Measurements from ENCODE around the gene NFYB. TPM values are rescaled to one million over a fixed set of nuclear protein-coding genes. Genes with fewer than 3 reads are reported as not detected.

Gene NFYB
- total and polyA plus RNA-seq, 9 of the 15 experiments (the other 6 are each of a cell fraction or from before 2014, with no cell fraction given) = 14.5 to 51.5 (median 32.3) TPM

DNA sequence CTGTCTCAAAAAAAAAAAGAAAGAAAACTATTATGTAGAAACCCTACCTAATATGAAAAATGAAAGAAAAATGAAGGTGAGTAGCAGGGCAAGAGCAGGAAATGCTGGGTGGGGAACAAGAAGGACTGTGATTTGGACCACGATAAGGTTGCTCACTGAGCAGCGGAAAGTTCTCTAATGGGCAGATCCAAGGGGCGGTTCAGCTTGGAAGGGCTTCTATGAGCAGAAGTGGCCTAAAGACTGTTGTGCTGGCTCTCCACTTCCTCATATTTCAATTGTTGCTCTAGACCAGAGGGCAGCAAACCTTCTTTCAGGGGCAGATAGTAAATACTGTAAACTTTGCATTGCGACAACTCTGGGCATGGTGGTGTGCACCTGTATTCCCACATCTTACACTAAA, 16.3 kb upstream of the NFYB start:
- H3K79me2 ChIP-seq (ENCODE audit: control insufficient read depth, insufficient read depth, low read length) = no peaks in the 10 kb centered on the region
- DNase-seq (ENCODE audit: extremely low read depth in 1 of 4, low spot score in 3 of 4) (peak in 1 of 4 experiments; percentile 35), FAIRE-seq (no peak)

More for the DNA sequence above, 16.3 kb upstream of the NFYB start:
- H3K9me3 ChIP-seq (replicated peaks; ENCODE audit: control insufficient read depth, insufficient read depth, low read depth, low read length) = no peaks in the 10 kb centered on the region
- H2AFZ ChIP-seq (ENCODE audit: low read depth, low read length) = peak overlapping the region; percentile 75
- peak; percentile 97 for TF ChIP-seq SPI1 (IDR thresholded peaks at IDR 0.05; ENCODE audit: borderline replicate concordance, low read depth, low read length)
- TF ChIP-seq, protein P1, sequence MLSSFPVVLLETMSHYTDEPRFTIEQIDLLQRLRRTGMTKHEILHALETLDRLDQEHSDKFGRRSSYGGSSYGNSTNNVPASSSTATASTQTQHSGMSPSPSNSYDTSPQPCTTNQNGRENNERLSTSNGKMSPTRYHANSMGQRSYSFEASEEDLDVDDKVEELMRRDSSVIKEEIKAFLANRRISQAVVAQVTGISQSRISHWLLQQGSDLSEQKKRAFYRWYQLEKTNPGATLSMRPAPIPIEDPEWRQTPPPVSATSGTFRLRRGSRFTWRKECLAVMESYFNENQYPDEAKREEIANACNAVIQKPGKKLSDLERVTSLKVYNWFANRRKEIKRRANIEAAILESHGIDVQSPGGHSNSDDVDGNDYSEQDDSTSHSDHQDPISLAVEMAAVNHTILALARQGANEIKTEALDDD (IDR thresholded peaks at IDR 0.05) = 0 out of 2 replicates have a peak, but pooled peaks have one; percentile 21
- TF ChIP-seq, protein P2, sequence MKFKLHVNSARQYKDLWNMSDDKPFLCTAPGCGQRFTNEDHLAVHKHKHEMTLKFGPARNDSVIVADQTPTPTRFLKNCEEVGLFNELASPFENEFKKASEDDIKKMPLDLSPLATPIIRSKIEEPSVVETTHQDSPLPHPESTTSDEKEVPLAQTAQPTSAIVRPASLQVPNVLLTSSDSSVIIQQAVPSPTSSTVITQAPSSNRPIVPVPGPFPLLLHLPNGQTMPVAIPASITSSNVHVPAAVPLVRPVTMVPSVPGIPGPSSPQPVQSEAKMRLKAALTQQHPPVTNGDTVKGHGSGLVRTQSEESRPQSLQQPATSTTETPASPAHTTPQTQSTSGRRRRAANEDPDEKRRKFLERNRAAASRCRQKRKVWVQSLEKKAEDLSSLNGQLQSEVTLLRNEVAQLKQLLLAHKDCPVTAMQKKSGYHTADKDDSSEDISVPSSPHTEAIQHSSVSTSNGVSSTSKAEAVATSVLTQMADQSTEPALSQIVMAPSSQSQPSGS (CRISPR knock-in tag; IDR thresholded peaks at IDR 0.05) = no peak
- TF ChIP-seq, protein P3, sequence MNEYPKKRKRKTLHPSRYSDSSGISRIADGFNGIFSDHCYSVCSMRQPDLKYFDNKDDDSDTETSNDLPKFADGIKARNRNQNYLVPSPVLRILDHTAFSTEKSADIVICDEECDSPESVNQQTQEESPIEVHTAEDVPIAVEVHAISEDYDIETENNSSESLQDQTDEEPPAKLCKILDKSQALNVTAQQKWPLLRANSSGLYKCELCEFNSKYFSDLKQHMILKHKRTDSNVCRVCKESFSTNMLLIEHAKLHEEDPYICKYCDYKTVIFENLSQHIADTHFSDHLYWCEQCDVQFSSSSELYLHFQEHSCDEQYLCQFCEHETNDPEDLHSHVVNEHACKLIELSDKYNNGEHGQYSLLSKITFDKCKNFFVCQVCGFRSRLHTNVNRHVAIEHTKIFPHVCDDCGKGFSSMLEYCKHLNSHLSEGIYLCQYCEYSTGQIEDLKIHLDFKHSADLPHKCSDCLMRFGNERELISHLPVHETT (CRISPR knock-in tag; conservative IDR thresholded peaks at IDR 0.05 in 1 of 2, IDR thresholded peaks at IDR 0.05 in 1 of 2) = 0 out of 4 replicates have a peak, but pooled peaks of 1 of the 2 experiments have one; percentile 22
- TF ChIP-seq SMARCC2 (IDR thresholded peaks at IDR 0.05; ENCODE audit: low read depth) = no peak
- no peak for TF ChIP-seq SLC30A9 (CRISPR knock-in tag; IDR thresholded peaks at IDR 0.05)
- no peak for TF ChIP-seq NFATC3 (IDR thresholded peaks at IDR 0.05)
- TF ChIP-seq, protein P4, sequence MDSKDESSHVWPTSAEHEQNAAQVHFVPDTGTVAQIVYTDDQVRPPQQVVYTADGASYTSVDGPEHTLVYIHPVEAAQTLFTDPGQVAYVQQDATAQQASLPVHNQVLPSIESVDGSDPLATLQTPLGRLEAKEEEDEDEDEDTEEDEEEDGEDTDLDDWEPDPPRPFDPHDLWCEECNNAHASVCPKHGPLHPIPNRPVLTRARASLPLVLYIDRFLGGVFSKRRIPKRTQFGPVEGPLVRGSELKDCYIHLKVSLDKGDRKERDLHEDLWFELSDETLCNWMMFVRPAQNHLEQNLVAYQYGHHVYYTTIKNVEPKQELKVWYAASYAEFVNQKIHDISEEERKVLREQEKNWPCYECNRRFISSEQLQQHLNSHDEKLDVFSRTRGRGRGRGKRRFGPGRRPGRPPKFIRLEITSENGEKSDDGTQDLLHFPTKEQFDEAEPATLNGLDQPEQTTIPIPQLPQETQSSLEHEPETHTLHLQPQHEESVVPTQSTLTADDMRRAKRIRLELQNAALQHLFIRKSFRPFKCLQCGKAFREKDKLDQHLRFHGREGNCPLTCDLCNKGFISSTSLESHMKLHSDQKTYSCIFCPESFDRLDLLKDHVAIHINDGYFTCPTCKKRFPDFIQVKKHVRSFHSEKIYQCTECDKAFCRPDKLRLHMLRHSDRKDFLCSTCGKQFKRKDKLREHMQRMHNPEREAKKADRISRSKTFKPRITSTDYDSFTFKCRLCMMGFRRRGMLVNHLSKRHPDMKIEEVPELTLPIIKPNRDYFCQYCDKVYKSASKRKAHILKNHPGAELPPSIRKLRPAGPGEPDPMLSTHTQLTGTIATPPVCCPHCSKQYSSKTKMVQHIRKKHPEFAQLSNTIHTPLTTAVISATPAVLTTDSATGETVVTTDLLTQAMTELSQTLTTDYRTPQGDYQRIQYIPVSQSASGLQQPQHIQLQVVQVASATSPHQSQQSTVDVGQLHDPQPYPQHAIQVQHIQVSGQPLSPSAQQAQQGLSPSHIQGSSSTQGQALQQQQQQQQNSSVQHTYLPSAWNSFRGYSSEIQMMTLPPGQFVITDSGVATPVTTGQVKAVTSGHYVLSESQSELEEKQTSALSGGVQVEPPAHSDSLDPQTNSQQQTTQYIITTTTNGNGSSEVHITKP (IDR thresholded peaks at IDR 0.05; ENCODE audit: partially characterized antibody) = peak; percentile 38
- TF ChIP-seq, protein P5, sequence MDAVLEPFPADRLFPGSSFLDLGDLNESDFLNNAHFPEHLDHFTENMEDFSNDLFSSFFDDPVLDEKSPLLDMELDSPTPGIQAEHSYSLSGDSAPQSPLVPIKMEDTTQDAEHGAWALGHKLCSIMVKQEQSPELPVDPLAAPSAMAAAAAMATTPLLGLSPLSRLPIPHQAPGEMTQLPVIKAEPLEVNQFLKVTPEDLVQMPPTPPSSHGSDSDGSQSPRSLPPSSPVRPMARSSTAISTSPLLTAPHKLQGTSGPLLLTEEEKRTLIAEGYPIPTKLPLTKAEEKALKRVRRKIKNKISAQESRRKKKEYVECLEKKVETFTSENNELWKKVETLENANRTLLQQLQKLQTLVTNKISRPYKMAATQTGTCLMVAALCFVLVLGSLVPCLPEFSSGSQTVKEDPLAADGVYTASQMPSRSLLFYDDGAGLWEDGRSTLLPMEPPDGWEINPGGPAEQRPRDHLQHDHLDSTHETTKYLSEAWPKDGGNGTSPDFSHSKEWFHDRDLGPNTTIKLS (IDR thresholded peaks at IDR 0.05; ENCODE audit: borderline replicate concordance, low read depth) = no peak
- no peak for TF ChIP-seq ZSCAN32 (CRISPR knock-in tag; IDR thresholded peaks at IDR 0.05)
- no peak for TF ChIP-seq MAFF (IDR thresholded peaks at IDR 0.05; ENCODE audit: low read length)
- TF ChIP-seq BRD4 (IDR thresholded peaks at IDR 0.05) = no peak
- POLR2A ChIA-PET = no interaction called here
- H3K4me1 ChIP-seq (replicated peaks in 1 of 2; ENCODE audit: control insufficient read depth in 2 of 2, insufficient read depth in 2 of 2, low read length in 2 of 2) = peaks cover 8 to 28% of the 10 kb centered on the region in 2 experiments; a peak in 3 of 5 replicates
- no peaks in the 10 kb centered on the region for H3K27me3 ChIP-seq (ENCODE audit: control insufficient read depth in 2 of 2, insufficient read depth in 2 of 2, low read length in 2 of 2)
- H3K4me3 ChIP-seq = no peak overlapping the region
- intact Hi-C loops (cut with micrococcal nuclease) (no loop called here), in situ Hi-C loops (cut with MboI) (no loop called here)
- no peaks in the 10 kb centered on the region for H3K36me3 ChIP-seq (ENCODE audit: control insufficient read depth, insufficient read depth, low read length)
- no TSS peak for BruUV-seq (replicated peaks)
- ATAC-seq = peak; percentile 55
- no peak overlapping the region; the same call in 1 of the 2 replicates for H3K4me2 ChIP-seq (ENCODE audit: insufficient read depth, low read length)
- H3K9me1 ChIP-seq (ENCODE audit: control insufficient read depth, insufficient read depth, low read length) = no peaks in the 10 kb centered on the region
- H4K20me1 ChIP-seq (replicated peaks; ENCODE audit: control insufficient read depth, insufficient read depth, low read length) = no peaks in the 10 kb centered on the region
- H3K27ac ChIP-seq (ENCODE audit: extremely low read depth, low read depth, low read length) = no peak overlapping the region
- WGBS (ENCODE audit: insufficient coverage, low coverage, missing lambda C conversion rate) = 36% methylated on average over 4 of the region's 4 CpGs
- H3K9ac ChIP-seq (ENCODE audit: insufficient read depth in 1 of 2, low read depth in 2 of 2, low read length in 2 of 2) = no peak overlapping the region; a peak in 1 of 4 replicates
- CTCF ChIA-PET (ENCODE audit: low intra/inter-chr PET ratio) = no interaction called here

Measured in K562 (cell line).